ENCODE data around the gene STPG1.
A peak's percentile ranks its signal among the peaks of the same experiment; 100 is the strongest.

STPG1 gene

DNA sequence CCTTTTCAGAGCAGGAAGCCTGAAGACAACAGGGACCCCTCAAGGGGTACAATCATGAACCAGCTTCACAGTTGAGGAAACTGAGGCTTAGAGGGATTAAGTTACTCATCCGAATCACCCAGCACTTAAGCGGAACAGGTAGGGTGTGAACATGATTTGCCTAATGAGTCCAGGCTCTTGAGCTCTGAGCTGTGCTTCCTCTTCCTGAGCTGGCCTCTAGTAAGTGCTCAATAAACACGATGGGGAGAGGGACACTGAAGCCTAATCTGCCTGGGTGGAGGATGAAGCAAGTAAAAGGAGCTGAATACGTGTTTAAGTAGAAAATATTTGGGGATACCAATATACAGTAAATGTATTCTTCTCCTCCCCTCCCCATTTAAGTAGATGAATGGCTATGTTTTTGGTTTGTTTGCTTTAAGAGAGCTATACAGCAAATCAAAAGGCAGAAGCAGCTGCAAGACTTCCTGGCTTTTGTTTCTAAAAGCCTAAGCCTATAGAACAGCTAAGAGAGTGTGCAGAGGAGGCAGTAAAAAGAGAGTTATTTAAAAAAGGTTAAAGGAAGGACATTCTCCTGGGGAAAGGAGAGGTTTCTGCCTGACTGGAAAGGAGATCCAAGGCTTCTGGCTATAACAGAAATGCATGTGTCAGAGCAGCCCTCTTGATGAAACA is 20.5 kb downstream of the STPG1 start:
- no peak for DNase-seq

DNA sequence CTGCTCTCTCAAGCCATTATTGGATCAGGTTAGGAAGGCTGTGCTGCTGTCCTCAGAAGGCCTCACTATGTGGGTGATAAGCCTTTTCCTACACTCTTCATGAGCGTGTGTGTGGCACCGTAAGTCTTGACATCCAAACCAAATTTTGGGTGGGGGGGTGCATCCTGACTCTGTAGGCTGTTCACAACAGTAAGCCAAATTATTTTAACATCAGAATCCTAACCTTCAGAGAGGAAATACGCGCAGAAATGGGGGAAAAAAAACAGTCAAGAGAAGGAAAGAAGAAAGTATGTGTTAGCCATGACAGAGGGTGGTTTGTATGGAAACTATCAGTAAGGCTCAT is 21.0 kb downstream of the STPG1 start:
- DNase-seq = no peak

DNA sequence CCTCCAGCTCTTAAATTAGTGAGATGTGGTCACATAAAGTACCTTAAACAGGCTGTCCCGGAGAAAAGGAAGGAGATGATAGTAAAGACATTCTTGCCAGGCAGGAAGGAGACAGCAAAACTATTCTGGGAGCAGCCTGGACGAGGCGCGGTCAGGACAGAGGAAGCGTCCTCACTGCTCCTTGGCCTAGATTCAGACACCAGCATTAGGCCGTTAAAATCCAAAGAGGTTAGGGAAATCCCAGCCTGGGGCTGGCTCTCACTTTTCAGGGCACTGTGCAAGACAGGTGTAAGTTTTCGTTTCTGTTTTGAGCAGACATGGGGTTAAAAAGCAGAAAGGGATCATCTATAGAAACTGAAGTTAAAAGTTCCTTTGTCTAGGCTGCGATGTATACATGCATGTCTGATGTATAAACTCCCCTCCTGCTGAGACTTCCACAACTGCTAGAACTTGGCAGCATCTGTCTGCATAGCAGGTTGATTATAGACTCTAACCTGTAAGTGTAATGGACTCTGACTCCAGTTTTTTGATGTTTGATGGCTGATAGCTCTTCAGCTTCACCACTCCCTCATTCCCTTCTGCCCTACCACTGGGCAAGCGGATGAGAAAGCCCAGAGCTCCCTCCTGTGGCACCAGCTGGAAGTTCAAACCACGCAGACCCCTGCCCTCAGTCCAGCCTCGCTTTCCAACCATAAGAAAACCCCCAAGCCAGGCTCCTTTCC is 21.5 kb downstream of the STPG1 start:
- peak; percentile 84 for DNase-seq

DNA sequence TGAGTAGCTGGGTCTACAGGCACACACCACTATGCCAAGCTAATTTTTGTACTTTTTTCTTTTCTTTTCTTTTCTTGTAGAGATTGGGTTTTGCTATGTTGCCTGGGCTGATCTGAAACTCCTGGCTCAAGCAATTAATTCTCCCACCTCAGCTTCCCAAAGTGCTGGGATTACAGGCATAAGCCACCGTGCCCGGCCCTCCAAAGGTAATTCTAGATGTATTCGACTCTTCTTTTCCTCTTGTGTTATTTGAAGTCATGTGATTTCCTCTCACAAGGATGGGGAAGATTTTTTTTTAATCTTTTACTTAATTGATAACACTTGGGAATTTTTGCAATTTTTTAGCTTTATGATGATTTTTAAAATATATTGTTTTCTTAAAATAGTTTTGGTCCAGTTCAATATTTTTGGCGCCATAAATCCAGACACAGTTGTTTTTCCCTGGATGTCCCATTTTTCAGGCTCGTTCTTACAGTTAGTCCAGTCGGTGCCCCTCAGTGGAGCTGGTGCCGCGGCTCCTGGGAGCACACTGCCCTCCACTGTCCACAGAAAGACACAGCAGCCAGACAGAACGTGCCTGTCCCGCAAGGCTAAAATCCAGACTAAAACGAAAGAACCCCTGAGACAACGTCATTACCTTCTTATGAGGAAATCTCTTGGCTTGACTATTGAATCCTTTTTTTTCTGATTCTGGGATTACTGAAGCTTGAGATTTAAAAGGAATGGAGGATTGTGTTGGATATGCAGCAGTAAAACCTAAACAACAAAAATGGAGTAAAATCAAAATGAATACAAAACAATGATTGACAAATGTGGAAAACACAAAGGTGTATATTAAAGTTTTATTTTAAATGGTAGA is 22.4 kb downstream of the STPG1 start:
- peak; percentile 79 for DNase-seq

DNA sequence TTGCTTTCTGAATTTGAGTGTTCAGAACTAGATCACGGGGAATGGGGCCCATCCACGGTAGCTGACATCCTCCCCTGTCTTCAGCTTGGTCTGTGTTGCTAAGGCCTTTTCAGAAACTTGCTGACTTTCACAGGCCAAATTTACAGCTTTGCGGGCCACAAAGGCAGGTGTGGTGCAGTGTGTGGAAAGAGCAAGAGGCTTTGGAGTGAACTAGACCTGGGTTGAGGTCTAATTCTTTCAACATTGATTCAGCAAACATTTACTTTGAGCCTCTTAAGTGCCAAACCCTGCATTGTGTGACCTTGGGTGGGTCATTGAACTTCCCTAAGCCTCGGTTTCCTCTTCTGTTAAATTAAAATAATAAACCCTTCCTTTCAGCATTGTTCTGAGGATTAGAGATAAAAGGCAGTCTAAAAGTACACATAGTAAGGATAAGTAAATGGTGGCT is 24.3 kb downstream of the STPG1 start:
- DNase-seq = no peak

DNA sequence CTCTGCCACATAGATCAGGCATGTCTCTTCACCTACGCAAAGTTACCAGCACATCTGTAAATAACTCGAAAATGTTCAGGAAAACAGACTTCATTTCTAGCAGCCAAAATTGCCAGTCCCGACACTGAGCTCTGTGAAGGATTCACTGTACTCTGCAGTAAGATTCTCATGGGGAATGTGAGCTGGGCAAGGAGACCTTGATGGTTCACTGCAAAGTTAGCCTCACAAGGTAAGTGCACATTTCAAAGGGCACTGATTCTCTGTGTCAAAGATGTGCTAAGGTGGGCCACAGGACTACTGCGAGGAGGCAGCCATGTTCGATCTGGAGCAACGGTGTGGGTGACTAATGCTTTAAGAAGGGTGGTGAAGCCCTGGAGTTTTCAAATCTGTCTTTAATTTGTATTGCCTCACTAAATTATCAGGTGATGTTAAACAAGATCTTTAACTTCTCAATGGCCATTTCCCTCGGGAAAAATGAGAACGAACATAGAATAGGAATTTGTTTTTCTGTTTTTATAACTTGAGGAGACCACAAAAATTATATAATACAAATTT is 25.2 kb downstream of the STPG1 start:
- DNase-seq = no peak

DNA sequence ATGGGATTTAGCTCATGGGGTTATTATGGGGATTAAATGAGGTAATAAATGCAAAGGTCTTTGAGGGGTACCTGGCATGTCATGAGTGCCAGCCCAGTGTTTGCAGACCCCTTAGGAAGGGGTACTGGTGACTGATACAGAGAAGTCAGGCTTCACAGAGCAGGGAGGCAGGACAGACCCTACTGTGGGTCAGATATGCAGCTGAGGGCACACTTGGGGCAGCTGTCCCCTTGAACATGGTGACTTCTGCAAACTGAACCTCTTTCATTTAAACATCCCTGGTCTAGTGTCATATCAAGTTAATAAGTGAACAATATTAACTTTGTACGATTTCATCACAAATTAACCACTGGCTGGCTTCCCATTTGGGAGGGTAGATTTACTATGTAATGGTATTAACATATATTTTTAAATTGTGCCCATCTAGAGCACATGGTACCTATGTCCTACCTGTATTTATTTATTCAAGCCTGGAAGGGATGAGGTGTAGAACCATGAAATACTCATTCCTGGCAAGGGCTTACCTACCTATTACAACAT is 25.9 kb downstream of the STPG1 start:
- DNase-seq = no peak

DNA sequence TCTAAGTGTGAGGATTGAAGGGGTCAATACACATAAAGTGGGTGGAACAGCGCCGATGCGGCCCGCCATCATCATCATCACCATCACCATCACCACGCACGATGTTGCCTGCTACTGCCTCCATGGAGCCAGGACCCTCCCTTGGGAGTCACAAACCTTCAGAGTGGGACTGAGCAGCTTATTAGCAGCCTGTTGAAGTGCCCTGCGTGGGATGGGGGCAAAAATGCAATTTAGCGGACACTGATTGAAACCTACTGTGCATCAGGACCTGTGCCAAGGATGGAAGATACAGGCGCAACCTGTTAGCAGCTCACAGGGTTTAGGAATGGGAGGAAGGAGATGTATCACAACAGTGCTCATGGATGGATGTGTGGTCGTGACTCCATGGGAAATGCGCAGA is 26.7 kb downstream of the STPG1 start:
- no peak for DNase-seq

DNA sequence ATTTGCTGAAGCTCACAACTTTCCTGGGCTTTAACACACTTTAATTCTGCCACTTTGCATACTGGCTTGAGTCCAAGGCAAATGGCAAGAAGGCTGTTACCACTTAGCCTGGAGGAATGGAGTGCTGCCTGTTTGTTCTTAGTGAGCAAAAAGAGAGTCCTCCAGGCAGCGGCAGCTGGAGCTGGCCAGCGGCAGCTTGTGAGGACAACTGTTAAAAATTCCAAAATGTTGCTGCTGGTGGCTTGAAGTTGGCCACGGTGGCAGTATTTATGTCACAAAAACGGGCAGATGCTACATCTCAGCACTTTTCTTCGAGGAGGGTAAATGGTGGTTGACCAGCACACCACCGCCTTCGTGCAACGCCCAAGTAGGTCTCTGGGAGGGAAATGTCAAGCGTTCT is 27.3 kb downstream of the STPG1 start:
- DNase-seq = no peak

DNA sequence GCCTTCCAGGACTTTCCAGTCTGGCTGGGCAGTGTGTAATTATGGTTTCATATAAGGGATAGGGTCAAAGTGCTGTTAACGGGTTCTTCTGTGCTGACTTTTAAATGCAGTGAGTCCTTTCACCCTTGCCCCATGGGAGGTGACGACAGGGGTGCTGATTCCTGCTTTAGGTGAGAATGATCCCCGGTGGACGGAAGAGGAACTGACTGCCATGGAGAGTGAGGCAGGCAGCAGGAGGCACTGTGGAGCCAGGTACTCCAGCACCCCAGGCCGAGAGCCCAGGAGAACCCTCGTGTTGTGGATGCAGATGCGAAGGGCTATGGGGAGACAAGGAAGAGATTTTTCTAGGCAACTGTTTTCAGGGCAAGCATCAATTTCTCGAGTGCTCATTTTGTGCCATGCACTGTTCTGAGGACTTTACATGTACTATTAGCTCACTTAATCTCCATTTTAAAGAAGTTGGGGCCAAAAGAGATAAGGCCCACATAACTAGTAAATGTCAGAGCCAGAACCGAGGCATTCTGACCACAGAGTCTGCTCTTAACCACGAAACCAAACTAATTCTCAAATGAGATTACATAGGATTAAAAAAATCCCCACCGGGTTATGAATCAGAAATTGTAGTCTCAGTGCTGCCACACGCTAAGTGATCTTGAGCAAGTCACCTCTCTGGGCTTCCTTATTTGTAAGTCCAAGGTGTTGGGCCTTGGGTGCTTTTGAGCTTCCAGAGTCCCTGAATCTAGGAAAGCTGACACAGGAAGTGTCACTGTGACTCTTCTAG is 28.2 kb downstream of the STPG1 start:
- DNase-seq = no peak

DNA sequence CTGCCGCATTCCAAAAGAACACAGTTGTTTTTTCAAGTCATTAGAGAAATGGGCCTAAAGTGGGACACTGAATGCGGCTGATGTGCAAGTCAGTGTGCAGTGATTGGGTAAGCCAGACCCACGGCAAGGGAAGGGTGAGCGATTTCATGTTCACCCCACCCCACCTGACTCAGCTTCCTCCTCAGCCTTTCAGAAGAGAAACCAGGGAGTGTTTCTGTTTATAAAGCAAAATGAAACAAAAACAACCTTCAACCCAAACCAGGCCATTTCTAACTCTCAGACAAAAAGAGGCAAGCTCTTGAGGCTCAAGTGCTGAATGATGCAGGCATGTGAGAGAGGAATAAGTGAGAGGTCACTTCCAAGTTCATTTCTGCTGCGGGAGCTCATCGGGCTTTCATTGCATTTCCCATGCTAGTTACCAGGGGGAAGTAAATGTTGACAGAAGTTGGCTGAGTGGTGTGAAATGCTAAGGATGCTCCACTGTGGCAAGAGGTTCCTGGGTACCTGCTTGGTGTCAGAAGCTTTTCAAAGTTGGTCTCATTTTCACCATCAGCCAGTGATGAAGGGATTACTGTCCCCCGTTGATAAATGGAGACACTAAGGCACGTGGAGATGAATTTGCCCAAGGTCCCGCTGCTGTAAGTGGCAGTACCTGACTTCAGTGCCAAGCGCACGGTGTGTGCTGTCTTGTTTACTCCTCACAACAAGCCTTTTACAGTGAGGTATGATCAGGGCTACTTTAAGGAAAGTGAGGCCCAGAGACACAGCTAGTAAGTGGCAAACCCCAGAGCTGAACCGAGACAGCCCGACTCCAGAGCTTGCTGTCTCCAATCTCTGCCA is 29.1 kb downstream of the STPG1 start:
- no peak for DNase-seq

DNA sequence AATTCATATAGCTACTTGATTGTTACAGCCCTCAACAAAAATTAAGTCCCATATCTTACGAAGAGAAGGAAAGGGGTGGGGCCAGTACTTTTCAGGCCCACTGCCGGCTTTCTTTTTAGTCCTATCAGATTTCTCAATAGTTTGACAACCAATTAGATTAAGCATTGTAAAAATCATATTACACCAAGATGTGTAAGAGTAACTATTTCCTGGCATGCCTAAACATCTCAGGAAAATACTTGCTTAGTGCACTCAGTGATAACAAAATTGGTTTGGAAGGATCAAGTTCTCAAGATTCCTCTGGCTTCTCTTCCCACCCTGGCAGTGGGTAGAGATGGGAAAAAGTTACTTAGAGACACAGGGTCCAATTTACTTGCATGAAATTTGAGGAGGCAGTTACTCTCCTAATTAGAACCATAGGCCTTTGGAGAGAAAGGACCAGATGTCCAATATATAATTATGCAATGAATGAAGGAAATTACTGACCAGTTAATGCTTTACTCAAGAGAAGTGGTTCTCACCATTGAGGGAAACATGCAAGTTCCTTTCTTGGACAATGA is 30.1 kb downstream of the STPG1 start:
- no peak for DNase-seq

DNA sequence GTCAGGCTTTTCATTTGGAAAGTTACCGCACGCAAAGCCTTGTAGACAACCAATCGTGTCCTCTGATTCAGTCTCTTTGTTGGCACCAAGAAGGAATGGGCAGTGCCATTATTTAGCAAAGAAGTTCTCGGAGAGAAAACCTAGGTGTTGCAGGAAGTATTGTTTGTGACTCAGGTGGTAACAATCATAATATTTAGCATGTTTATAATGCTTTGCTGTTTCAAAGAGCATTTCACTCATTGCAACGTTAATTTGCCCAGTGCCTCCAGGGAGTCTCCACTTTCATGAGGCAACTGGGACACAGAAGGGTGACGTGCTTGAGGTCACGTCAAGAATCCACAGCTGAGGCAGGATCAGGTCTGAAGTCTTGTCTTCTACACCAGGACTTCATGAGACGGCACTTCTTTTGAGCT is 31.4 kb downstream of the STPG1 start:
- DNase-seq = no peak

DNA sequence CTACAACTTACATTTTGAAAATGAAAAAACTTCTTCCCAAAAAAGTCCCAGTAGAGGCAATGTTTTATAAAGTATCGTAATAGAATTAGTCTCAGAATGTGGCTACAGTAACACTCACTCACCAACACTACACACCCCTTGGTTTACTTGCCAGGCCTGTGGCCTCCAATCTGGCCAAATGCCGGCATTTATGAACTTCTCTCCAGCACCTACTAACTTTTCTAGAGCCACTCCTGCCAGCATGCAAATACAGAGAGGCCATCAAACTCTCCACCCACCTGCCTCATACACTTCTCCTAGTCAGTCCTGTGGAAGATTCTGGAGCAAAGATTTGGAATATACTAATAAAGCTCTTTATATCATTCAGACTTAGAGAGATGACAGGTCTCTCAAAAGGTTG is 32.3 kb downstream of the STPG1 start:
- DNase-seq = no peak

DNA sequence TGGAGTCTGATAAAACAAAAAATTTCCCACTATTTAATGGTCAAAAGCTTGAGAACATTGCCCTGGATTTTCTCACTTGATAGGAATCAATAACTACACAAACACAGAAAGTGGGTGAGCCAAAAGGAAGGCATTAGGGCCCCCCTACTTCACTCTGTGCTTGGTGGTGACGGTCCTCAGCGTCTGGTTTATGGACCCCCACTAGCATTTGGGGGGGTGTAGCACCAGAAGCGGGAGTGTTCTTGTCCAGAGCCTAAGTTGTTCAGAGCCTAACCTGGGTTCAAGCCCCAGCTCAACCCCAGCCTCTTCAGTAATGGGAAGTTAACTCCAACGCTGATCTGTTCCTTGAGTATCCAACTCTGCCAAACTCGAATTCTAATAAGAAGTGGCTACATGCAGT is 33.1 kb downstream of the STPG1 start:
- DNase-seq = no peak

DNA sequence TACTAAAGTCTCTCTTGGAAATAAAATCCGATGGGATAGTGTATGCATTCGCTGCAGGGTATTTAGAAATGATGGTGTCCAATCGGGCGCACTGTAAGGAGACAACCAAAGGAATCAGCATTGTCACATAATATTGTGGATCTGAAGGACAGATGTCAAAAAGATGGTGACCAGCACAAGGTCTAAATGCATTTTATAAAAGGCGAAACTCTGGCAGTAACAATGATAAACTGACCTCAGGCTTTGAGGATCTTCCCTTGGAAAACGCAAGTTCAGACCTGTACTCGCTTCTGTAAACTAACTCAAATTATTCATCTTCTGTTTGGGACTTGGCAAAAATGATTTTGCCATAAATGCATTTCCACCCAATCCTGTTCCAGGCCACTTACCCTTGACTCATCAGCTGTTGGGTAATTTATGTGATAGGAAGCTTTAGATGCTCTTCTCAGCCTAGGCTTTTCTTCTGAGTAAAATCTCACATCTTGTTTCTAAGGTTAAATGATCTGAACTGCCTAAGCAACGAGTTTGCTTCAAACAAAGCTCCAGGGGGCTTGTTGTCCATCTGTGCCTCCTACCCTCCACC is 33.8 kb downstream of the STPG1 start:
- DNase-seq = no peak

DNA sequence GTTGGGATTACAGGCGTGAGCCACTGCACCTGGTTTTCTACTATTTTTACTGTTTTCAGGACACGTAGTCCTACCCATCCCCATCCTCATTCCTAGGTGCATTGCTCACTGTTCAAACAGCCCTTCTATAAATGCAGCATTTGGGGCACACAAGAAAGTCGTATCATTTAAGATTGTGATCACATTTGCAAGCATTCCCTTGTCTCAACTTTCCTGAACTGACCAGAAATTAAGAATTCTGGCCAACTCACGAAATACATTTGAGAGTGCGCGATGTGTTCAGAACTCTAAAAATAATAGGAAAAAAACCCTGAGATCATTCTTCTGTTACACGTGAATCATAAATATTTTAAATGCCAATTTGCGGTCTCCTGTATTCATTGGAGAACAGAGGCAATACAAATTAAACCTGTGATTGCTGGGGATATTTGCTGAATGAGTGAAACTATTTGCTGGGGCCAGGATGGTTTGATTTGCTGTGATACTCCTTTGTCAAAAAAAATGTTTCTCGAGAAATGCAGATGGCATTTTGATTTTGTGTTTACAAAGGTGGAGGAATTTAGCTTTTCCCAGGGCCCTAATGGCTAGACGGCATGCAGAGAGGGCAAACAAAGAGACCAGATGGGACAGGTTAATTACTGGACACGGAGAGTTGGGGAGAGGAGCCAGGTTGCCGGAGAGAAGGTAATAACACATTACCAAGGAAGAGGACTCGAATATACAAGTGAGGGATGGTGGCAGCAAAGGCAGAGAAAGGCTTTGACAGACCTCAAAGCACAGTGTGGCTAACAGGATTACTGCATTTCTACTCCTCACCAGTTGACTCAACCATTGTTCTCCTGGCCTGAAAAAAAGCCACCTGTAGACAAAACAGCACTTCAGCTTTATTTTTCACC is 38.4 kb downstream of the STPG1 start:
- no peak for DNase-seq

DNA sequence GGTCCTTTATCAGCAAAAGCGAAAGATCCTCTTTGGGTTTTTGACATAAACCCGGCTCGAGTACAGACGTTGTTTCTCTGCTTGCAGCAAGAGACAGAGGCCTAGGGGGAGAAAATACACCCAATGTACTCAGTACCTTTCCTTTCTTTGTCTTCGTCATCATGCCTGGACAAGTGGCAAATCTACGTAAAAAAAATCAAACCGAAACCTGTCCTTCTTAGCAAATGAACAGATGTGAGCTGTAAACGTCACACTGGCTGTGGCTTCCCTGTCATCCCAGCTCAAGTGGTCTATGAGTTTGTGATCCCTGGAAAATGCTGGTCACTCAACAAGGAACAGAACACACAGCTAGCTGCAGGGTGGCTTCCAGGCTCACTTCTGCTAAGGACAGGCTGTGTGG is 39.9 kb downstream of the STPG1 start:
- DNase-seq = no peak

DNA sequence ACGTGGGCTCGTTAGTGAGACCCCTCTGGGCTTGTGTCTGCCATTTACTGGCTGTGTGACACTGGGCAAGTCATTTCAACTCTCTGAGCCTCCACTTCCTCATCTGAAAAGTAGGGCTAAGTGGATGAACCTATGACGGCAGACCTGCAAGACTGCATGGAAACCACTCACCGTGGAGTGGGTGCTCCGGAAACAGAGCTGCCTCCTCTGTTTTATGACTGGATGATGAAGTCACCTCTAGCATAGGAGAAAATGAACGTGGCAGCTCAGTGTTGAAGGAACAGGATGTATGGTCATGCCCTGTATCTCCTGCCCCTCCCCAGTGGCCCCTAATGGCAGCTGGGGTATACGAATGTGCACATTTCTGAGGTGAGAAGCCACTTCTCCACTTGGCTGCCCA is 40.5 kb downstream of the STPG1 start:
- no peak for DNase-seq

DNA sequence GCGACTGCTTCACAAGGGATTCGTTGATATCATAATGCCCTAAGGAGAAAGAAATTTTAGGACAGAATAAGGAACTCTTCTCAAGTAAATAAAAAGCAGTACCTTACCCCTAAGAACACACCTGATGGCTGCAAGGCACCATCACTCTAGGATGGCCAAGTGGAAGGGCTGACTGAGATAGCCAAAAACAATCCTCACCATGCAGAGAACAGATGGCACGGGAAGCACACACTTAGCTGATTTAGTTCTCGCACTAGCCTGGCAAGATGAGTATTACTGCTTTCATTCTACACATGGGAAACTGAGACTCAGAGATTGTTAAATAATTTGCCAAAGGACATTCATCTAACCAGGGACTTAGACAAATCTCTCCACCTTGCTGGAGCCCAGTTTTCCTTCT is 43.8 kb downstream of the STPG1 start:
- DNase-seq = no peak

Measured in retina (tissue), 1 donor.